IgD-negative memory B cell (primary cell): ENCODE measurements around the gene USP25. TPM values are rescaled to one million over a fixed set of nuclear protein-coding genes. Genes with fewer than 3 reads are reported as not detected.

ENCODE experiments used
- H3K27ac Mint-ChIP-seq, 3 donors: one replicate each; pipeline ENCODE4 v1.8.0; 2020 to 2022; ENCODE audit warnings: mild to moderate bottlenecking in 3 of 3, mixed read lengths in 3 of 3, moderate library complexity in 1 of 3
- H3K27me3 Mint-ChIP-seq: one replicate; pipeline ENCODE4 v1.8.0; 2021; ENCODE audit warnings: mixed read lengths
- H3K36me3 Mint-ChIP-seq: one replicate; pipeline ENCODE4 v1.8.0; 2020; ENCODE audit warnings: mild to moderate bottlenecking, mixed read lengths
- H3K4me1 Mint-ChIP-seq, 3 donors: one replicate each; pipeline ENCODE4 v1.8.0; 2020 to 2022; ENCODE audit warnings: mixed read lengths in 3 of 3, mild to moderate bottlenecking in 1 of 3
- H3K4me3 Mint-ChIP-seq, 4 donors: one replicate each; pipeline ENCODE4 v1.8.0; 2020 to 2022; ENCODE audit warnings: mild to moderate bottlenecking in 4 of 4, mixed read lengths in 4 of 4, moderate library complexity in 3 of 4
- H3K9me3 Mint-ChIP-seq, 3 donors: one replicate each; pipeline ENCODE4 v1.8.0; 2020 to 2021; ENCODE audit warnings: mixed read lengths in 3 of 3, mild to moderate bottlenecking in 1 of 3
- polyA plus RNA-seq: library from polyadenylated mRNA; unstranded; fragments of 300-500 nt; fragmentation: Illumina TruSeq; gene quantifications from one replicate; pipeline ENCODE4 v1.2.3, GENCODE V29; 2021

USP25 gene
- polyA plus RNA-seq, 1 donor from 2014 or later: 7.4 TPM

DNA sequence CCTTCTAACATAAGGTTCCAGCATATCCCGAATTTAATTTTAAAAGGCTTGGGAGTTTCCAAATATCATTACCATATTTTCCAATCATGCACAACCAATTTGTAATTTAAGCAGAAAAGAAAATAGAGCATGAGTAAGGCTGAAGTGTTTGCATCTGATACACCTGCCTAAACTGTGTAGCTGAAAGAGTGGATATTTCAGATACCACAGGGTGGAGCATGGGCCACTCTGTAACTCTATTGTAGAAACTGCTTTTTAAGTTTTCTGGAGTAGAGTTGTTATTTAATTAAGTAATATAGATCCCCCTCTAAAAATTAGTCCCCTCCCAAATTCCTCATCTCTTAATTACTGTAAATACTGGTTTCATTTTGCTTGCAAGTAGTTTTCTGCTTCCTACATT is 199.8 kb downstream of the USP25 start:
- no peak overlapping the region for H3K4me3 Mint-ChIP-seq
- no peak overlapping the region for H3K27ac Mint-ChIP-seq
- H3K4me1 Mint-ChIP-seq: no peaks in the 10 kb centered on the region
- H3K27me3 Mint-ChIP-seq: no peaks in the 10 kb centered on the region
- H3K36me3 Mint-ChIP-seq: no peaks in the 10 kb centered on the region
- peaks cover 0 to 13% (median 7%) of the 10 kb centered on the region in 3 donors for H3K9me3 Mint-ChIP-seq
